GM04503 (cell line): ENCODE data around the gene PURA.
"Not testable (repeated sequence)": the region's sequence is repeated elsewhere in the genome, so short reads cannot be mapped to it uniquely, and the experiment has no call there.

Experiments
- DNase-seq: peaks from one replicate; pipeline ENCODE4 v3.0.0-alpha.2; 2012; ENCODE audit warnings: low read depth

The PURA gene

DNA sequence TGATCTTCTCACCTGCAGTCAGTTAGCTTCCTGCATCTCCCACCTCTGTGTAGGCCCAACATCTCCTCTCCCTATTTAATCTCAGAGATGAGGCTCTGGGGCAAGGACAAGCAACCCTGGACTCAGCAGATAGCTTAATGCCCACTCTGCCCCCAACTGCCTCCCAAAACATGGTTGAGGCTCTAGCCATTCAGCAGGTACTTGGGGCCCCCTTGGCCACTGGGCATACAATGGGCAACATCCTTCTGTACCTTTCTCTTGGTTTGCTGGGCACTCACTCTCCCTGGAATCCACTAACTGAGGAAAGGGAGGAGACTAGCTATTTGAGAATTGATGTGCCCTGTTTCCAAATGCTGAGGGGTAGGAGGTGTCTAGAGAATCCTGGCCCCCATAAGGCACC lies 21.2 kb downstream of the PURA start:
- no peak for DNase-seq

DNA sequence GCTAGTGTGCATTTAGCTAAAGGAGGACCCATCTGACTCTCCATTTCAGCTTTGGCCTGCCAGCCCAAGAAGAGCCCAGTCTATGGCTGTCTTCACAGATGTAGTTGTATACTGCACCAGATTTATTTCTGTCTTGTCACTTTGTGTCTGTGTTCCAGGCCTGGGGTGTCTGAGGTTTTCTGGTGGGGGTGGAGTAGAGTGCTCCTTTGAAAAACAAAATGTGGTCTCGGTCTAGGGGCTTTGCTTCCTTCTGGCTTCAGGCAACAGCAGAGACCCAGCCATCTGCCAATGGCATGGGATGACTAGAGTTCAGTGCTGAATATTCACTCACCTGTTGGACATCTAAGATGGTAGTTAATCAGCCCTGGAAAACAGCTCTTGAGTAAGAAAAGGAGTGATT lies 22.7 kb downstream of the PURA start:
- DNase-seq = no peak

- no peak for DNase-seq
Measured at GRCh38 chr5:140140435-140140834, 26.5 kb downstream of the PURA start.

- DNase-seq = peak; percentile 68
Measured at GRCh38 chr5:140141241-140141640, 27.3 kb downstream of the PURA start.

GRCh38 chr5:140142246-140142645 lies 28.3 kb downstream of the PURA start:
- no peak for DNase-seq

GRCh38 chr5:140142856-140143255 lies 28.9 kb downstream of the PURA start:
- DNase-seq = no peak

- DNase-seq = no peak
Measured at GRCh38 chr5:140143521-140144258, 29.8 kb downstream of the PURA start.

GRCh38 chr5:140145256-140145655 lies 31.3 kb downstream of the PURA start:
- no peak for DNase-seq

GRCh38 chr5:140145818-140146522 lies 32.1 kb downstream of the PURA start:
- peak; percentile 19 for DNase-seq

DNA sequence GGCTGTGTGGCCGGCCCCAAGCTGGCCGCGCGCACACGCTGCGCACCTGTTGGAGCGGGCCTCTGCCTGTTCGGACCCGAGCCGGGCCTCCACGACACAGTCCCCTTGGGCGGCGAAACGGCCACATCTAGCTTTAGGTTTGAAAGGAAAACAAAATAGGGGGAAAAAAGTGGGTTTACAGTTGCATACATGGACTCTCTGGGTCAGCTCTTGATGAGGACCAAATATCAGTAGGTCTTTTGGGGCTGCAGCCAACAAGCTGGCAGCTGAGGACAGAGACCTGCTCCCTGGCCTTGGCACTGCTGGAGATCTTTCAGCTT lies 32.6 kb downstream of the PURA start:
- no peak for DNase-seq

GRCh38 chr5:140147460-140147859 lies 33.6 kb downstream of the PURA start:
- DNase-seq = no peak

DNA sequence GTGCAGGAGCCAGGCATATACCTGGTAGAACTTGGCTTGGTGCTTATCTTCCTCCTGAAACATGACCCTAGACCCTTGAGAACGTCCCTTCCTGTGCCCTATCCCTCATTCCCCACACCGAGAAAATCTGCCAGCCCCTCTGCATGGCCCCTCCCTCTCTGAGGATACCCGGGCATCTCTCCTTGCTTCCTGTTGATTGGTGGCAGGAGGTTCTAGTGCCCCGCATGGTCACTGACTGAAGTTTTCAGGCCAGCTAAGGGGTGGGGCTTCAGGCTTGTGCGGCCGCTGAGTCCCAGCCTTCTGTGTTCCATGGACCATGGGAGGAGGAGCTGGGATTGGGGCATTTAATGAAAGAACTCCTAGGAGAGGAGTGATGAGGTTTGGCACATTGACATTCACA lies 34.6 kb downstream of the PURA start:
- DNase-seq = no peak

DNA sequence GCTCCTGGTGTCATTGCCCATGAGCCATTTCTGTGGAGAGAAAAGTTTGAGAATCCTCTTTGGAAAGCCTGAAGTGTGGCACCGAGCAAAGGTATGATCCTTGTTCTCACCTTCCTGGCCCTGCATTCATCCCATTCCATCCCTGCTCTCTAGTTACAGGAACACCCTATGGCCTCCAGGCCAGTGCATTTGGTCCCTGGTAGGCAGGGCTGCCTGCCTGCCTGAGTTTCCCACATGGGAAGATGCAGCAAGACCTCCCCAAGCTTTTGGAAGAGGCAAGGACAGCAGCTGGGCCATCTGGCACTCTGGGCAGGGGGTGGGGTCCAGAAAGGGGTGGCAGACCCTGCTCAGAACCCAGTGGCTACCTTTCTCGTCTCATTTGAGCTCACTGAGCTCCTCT lies 36.3 kb downstream of the PURA start:
- DNase-seq = no peak

GRCh38 chr5:140151144-140152021 lies 37.5 kb downstream of the PURA start:
- DNase-seq = no peak

GRCh38 chr5:140152022-140152999 lies 38.4 kb downstream of the PURA start:
- no peak for DNase-seq

DNA sequence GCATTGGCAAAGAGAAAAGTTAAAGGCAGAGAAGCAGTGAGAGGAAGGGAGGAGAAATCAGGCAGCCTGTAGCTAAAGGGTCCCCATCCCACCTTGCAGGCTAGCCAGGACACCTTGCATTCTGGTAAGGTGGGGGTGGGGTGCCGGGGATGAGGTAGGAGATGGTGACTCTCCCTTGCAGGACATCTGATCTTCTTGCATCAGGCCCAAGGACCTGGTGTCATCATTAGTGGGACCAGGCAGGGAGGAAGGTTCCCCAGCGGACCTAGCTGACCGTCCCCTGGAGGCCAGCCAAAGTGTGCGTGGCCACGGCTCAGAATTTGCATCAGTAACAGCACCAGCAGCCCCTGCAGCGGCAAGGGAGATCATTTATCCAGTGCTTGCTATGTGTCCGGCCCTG lies 39.3 kb downstream of the PURA start:
- no peak for DNase-seq

GRCh38 chr5:140153905-140154304 lies 40.0 kb downstream of the PURA start:
- DNase-seq = no peak

- DNase-seq = not testable (repeated sequence)
Measured at GRCh38 chr5:140154710-140155381, 40.9 kb downstream of the PURA start.

DNA sequence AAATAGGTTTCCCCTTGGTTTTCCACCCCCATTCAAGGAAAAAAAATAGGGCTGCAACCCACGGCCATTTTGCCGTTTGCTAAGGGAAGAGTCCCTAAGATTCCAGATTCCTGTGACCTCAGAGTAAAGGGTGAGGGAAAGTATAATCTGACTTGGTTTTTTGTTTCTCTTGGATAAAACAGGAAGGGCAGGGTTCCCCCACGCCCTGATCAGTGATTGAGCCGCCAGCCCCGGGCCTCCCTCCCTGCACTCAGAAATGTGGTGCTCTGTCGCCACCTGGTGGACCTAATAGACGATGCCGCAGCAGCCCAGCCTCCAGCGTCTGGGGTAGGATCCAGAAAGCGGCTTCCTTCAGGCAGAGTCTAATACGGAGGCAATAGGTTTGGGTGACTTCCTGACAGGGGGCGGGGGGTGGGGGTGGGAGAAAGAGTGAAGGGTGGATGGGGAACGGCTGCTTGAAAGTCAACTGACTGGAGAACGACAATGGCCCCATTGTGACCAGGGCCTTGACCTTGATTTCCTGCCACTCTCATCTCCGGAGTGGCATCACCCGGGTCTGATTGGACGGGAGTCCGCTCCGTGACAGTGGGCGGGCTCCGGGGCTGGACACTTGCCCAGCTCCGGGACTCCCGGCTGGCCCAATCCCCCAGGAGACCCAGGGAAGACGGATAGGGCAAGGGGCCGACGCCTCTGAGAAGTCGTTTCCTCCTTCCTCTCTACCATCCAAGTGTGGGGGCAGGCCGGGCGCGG lies 43.3 kb downstream of the PURA start:
- peak; percentile 24 for DNase-seq
